ENCODE measurements around the gene RAP2B. TPM values are rescaled to one million over a fixed set of nuclear protein-coding genes. Genes with fewer than 3 reads are reported as not detected.
"Not testable (repeated sequence)": the region's sequence is repeated elsewhere in the genome, so short reads cannot be mapped to it uniquely, and the experiment has no call there.

The RAP2B gene
- 20.3 and 22.4 TPM in 2 replicates for total RNA-seq

DNA sequence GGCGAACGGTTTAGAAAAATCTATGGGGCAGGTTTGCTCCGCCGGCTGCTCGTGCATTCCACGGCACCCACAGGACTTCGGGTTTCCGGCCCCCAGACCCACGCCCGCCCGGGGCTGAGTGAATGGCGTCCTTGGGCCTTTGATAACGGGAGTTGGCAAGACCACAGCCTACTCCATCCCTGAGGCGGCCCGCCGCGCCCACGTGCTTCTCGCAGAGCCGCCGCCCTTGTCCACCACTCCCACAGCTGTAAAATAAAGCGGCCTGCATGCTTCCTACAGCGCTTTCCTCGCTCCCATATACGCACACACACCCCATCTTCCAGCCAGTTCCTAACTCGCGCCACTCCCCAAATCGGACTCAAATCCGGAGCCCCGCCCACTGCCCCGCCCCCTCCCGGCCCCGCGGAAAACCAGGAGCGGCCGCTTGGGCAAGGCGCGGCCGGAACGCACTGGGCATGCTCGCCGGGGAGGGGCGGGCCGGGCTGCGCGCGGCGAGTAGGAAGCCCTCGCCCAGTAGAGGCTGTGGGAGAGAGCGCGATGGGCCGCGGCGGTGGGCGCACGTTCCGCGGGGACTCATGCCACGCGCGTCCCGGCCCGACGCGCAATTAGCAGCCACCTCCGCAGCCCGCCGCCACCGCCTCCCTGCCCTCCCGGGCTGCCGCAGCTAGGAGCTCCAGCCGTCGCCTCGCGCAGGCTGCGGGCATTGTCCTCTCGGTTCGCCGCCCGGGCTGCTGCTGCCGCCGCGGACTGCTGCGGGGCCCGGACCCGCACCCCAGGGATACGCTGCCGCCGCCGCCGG lies at the start of gene RAP2B:
Gene RAP2B, plus strand, starts transcription at position 513 of the 799 bp plus-strand sequence. CDS start 468 bp downstream, outside the sequence.
- Histone ChIP-seq H3K4me3 (ENCODE audit: insufficient read depth, low read length) (peak within 1 kb of the TSS; percentile 95), H3K4me1 (ENCODE audit: insufficient read depth, low read length) (peaks cover 21% of the 10 kb centered on the region), H3K27me3 (ENCODE audit: insufficient read depth, low read length) (no peaks in the 10 kb centered on the region), H3K27ac (ENCODE audit: low read depth, low read length) (peak within 1 kb of the TSS; percentile 92), H3K4me2 (ENCODE audit: insufficient read depth, low read length) (peak within 1 kb of the TSS; percentile 100), H3K36me3 (ENCODE audit: insufficient read depth, low read length) (peaks cover 4% of the 10 kb centered on the region), H4K20me1 (ENCODE audit: insufficient read depth, low read length) (peaks cover 31% of the 10 kb centered on the region), H2AFZ (ENCODE audit: low read length) (peak within 1 kb of the TSS; percentile 96), H3K9me3 (ENCODE audit: low read depth, low read length) (no peaks in the 10 kb centered on the region), H3K79me2 (ENCODE audit: insufficient read depth, low read length) (peaks cover 49% of the 10 kb centered on the region)
- peak; percentile 99 for DNase-seq (ENCODE audit: insufficient read length, low spot score, missing footprints)
- TF ChIP-seq, protein P1, sequence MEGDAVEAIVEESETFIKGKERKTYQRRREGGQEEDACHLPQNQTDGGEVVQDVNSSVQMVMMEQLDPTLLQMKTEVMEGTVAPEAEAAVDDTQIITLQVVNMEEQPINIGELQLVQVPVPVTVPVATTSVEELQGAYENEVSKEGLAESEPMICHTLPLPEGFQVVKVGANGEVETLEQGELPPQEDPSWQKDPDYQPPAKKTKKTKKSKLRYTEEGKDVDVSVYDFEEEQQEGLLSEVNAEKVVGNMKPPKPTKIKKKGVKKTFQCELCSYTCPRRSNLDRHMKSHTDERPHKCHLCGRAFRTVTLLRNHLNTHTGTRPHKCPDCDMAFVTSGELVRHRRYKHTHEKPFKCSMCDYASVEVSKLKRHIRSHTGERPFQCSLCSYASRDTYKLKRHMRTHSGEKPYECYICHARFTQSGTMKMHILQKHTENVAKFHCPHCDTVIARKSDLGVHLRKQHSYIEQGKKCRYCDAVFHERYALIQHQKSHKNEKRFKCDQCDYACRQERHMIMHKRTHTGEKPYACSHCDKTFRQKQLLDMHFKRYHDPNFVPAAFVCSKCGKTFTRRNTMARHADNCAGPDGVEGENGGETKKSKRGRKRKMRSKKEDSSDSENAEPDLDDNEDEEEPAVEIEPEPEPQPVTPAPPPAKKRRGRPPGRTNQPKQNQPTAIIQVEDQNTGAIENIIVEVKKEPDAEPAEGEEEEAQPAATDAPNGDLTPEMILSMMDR (IDR thresholded peaks at IDR 0.05; ENCODE audit: extremely low read depth, low read depth, low read length): no peak

DNA sequence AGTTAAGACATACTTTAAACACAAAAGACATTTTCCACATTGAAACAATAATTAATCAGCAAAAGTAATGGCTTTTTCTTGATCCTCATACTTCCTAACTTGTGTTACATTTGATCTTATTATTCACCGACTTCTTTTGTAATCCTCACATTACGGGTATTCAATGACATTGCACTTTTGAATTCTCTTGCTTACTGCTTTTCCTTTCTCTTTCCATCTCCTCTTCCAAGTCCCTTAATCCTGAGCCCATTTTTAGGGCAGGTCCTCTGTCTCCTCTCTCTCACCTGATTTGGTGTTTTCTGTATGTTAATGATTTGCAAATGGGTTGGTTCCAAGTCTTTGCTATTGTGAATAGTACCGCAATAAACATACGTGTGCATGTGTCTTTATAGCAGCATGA lies 48.5 kb upstream of the RAP2B start:
- Histone ChIP-seq H4K20me1 (ENCODE audit: insufficient read depth, low read length) (no peaks in the 10 kb centered on the region), H3K36me3 (ENCODE audit: insufficient read depth, low read length) (no peaks in the 10 kb centered on the region), H3K4me3 (ENCODE audit: insufficient read depth, low read length) (no peak overlapping the region), H2AFZ (ENCODE audit: low read length) (no peak overlapping the region), H3K27ac (ENCODE audit: low read depth, low read length) (no peak overlapping the region), H3K4me2 (ENCODE audit: insufficient read depth, low read length) (no peak overlapping the region), H3K79me2 (ENCODE audit: insufficient read depth, low read length) (no peaks in the 10 kb centered on the region), H3K27me3 (ENCODE audit: insufficient read depth, low read length) (no peaks in the 10 kb centered on the region), H3K4me1 (ENCODE audit: insufficient read depth, low read length) (no peaks in the 10 kb centered on the region), H3K9me3 (ENCODE audit: low read depth, low read length) (no peaks in the 10 kb centered on the region)
- no peak for DNase-seq (ENCODE audit: insufficient read length, low spot score, missing footprints)
- TF ChIP-seq, protein P1 (IDR thresholded peaks at IDR 0.05; ENCODE audit: extremely low read depth, low read depth, low read length): no peak

DNA sequence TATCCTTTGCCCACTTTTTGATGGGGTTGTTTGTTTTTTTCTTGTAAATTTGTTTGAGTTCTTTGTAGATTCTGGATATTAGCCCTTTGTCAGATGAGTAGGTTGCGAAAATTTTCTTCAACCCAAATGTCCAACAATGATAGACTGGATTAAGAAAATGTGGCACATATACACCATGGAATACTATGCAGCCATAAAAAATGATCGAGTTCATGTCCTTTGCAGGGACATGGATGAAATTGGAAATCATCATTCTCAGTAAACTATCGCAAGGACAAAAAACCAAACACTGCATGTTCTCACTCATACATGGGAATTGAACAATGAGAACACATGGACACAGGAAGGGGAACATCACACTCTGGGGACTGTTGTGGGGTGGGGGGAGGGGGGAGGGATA lies 47.8 kb upstream of the RAP2B start:
- H2AFZ ChIP-seq (ENCODE audit: low read length): not testable (repeated sequence)

DNA sequence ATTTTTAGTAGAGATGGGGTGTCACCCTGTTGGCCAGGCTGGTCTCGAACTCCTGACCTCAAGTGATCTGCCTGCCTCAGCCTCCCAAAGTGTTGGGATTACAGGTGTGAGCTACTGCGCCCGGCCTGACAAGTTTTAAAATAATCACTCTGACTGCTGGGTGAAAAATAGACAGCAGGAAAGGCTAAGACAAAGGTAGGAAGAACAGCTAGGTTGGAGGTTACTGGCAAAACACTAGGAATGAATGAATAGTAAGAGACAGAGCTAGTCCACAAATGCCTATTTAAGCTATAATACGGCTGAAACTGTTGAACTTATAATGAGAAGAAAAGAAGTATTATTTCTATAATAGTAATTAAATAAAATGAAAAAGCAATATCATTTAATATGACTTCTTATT lies 46.7 kb upstream of the RAP2B start:
- no peaks in the 10 kb centered on the region for H4K20me1 ChIP-seq (ENCODE audit: insufficient read depth, low read length)
- no peak overlapping the region for H2AFZ ChIP-seq (ENCODE audit: low read length)
- DNase-seq (ENCODE audit: insufficient read length, low spot score, missing footprints): no peak
- H3K36me3 ChIP-seq (ENCODE audit: insufficient read depth, low read length): no peaks in the 10 kb centered on the region
- H3K79me2 ChIP-seq (ENCODE audit: insufficient read depth, low read length): no peaks in the 10 kb centered on the region
- no peak overlapping the region for H3K27ac ChIP-seq (ENCODE audit: low read depth, low read length)
- no peak overlapping the region for H3K4me3 ChIP-seq (ENCODE audit: insufficient read depth, low read length)
- no peaks in the 10 kb centered on the region for H3K27me3 ChIP-seq (ENCODE audit: insufficient read depth, low read length)
- TF ChIP-seq, protein P1 (IDR thresholded peaks at IDR 0.05; ENCODE audit: extremely low read depth, low read depth, low read length): no peak
- no peaks in the 10 kb centered on the region for H3K9me3 ChIP-seq (ENCODE audit: low read depth, low read length)
- no peaks in the 10 kb centered on the region for H3K4me1 ChIP-seq (ENCODE audit: insufficient read depth, low read length)
- no peak overlapping the region for H3K4me2 ChIP-seq (ENCODE audit: insufficient read depth, low read length)

More for the DNA sequence above, 47.8 kb upstream of the RAP2B start:
- H3K4me3 ChIP-seq (ENCODE audit: insufficient read depth, low read length); H3K4me2 ChIP-seq (ENCODE audit: insufficient read depth, low read length); H3K27ac ChIP-seq (ENCODE audit: low read depth, low read length); H4K20me1 ChIP-seq (ENCODE audit: insufficient read depth, low read length); H3K9me3 ChIP-seq (ENCODE audit: low read depth, low read length); DNase-seq (ENCODE audit: insufficient read length, low spot score, missing footprints); H3K79me2 ChIP-seq (ENCODE audit: insufficient read depth, low read length); H3K36me3 ChIP-seq (ENCODE audit: insufficient read depth, low read length); H3K4me1 ChIP-seq (ENCODE audit: insufficient read depth, low read length); H3K27me3 ChIP-seq (ENCODE audit: insufficient read depth, low read length): not testable (repeated sequence)

Measured in osteoblast (primary cell).